ENCODE results near the gene TTLL6. TPM values are rescaled to one million over a fixed set of nuclear protein-coding genes. Genes with fewer than 3 reads are reported as not detected.

Gene TTLL6
- total and polyA plus RNA-seq, 2 donors from 2014 or later, result 2.3 to 4.2 TPM

GRCh38 chr17:48761114-48761513 is 55.9 kb downstream of the TTLL6 start:
- no peak overlapping the region for H3K9ac ChIP-seq (ENCODE audit: low read length in 3 of 3)
- peaks cover 16% of the 10 kb centered on the region for H3K27me3 ChIP-seq (ENCODE audit: control insufficient read depth, insufficient read depth, low read length)
- no peak overlapping the region for H3K4me3 ChIP-seq (ENCODE audit: low read length in 3 of 3)
- no peaks in the 10 kb centered on the region for H3K4me1 ChIP-seq (ENCODE audit: control insufficient read depth in 2 of 3, insufficient read depth in 2 of 3, low read depth in 1 of 3, low read length in 3 of 3)
- H3K9me3 ChIP-seq (ENCODE audit: control insufficient read depth in 2 of 3, insufficient read depth in 1 of 3, low read length in 3 of 3), result no peaks in the 10 kb centered on the region
- intact Hi-C loops (cut with DNase I), result no loop called here
- no peak overlapping the region for H3K27ac ChIP-seq (ENCODE audit: low read depth in 2 of 2, low read length in 2 of 2)
- TF ChIP-seq CTCF (IDR thresholded peaks at IDR 0.05; ENCODE audit: borderline replicate concordance, extremely low read depth, insufficient read depth), result no peak
- FAIRE-seq (no peak), DNase-seq (no peak)
- H3K36me3 ChIP-seq (ENCODE audit: control insufficient read depth in 2 of 3, insufficient read depth in 3 of 3, low read length in 3 of 3), result no peaks in the 10 kb centered on the region

- Histone ChIP-seq H3K4me1 (ENCODE audit: control insufficient read depth in 2 of 3, insufficient read depth in 2 of 3, low read depth in 1 of 3, low read length in 3 of 3) (no peaks in the 10 kb centered on the region), H3K4me3 (ENCODE audit: low read length in 3 of 3) (no peak overlapping the region), H3K27me3 (ENCODE audit: control insufficient read depth, insufficient read depth, low read length) (peaks cover 23% of the 10 kb centered on the region), H3K27ac (ENCODE audit: low read depth in 2 of 2, low read length in 2 of 2) (no peak overlapping the region), H3K36me3 (ENCODE audit: control insufficient read depth in 2 of 3, insufficient read depth in 3 of 3, low read length in 3 of 3) (no peaks in the 10 kb centered on the region), H3K9ac (ENCODE audit: low read length in 3 of 3) (no peak overlapping the region), H3K9me3 (ENCODE audit: control insufficient read depth in 2 of 3, insufficient read depth in 1 of 3, low read length in 3 of 3) (no peaks in the 10 kb centered on the region)
- intact Hi-C loops (cut with DNase I), result no loop called here
- FAIRE-seq (no peak), DNase-seq (peak in 1 of 5 donors; percentile 3)
- TF ChIP-seq CTCF (IDR thresholded peaks at IDR 0.05; ENCODE audit: borderline replicate concordance, extremely low read depth, insufficient read depth), result no peak
Observed at GRCh38 chr17:48760411-48760810, 56.6 kb downstream of the TTLL6 start.

- TF ChIP-seq CTCF (IDR thresholded peaks at IDR 0.05; ENCODE audit: borderline replicate concordance, extremely low read depth, insufficient read depth), result no peak
- H3K36me3 ChIP-seq (ENCODE audit: control insufficient read depth in 2 of 3, insufficient read depth in 3 of 3, low read length in 3 of 3), result no peaks in the 10 kb centered on the region
- no peak overlapping the region for H3K9ac ChIP-seq (ENCODE audit: low read length in 3 of 3)
- no peaks in the 10 kb centered on the region for H3K9me3 ChIP-seq (ENCODE audit: control insufficient read depth in 2 of 3, insufficient read depth in 1 of 3, low read length in 3 of 3)
- H3K27ac ChIP-seq (ENCODE audit: low read depth in 2 of 2, low read length in 2 of 2), result no peak overlapping the region
- intact Hi-C loops (cut with DNase I), result no loop called here
- no peaks in the 10 kb centered on the region for H3K4me1 ChIP-seq (ENCODE audit: control insufficient read depth in 2 of 3, insufficient read depth in 2 of 3, low read depth in 1 of 3, low read length in 3 of 3)
- H3K4me3 ChIP-seq (ENCODE audit: low read length in 3 of 3), result no peak overlapping the region
- DNase-seq, result no peak
- FAIRE-seq, result no peak
- peaks cover 34% of the 10 kb centered on the region for H3K27me3 ChIP-seq (ENCODE audit: control insufficient read depth, insufficient read depth, low read length)
Observed at GRCh38 chr17:48759288-48759687, 57.7 kb downstream of the TTLL6 start.

GRCh38 chr17:48757524-48757961 is 59.5 kb downstream of the TTLL6 start:
- no peak overlapping the region for H3K27ac ChIP-seq (ENCODE audit: low read depth in 2 of 2, low read length in 2 of 2)
- H3K36me3 ChIP-seq (ENCODE audit: control insufficient read depth in 2 of 3, insufficient read depth in 3 of 3, low read length in 3 of 3), result no peaks in the 10 kb centered on the region
- H3K4me1 ChIP-seq (ENCODE audit: control insufficient read depth in 2 of 3, insufficient read depth in 2 of 3, low read depth in 1 of 3, low read length in 3 of 3), result peaks cover 0 to 2% (median 0%) of the 10 kb centered on the region in 3 donors
- DNase-seq, result no peak
- H3K9ac ChIP-seq (ENCODE audit: low read length in 3 of 3), result no peak overlapping the region
- no peak for TF ChIP-seq CTCF (IDR thresholded peaks at IDR 0.05; ENCODE audit: borderline replicate concordance, extremely low read depth, insufficient read depth)
- H3K27me3 ChIP-seq (ENCODE audit: control insufficient read depth, insufficient read depth, low read length), result peaks cover 47% of the 10 kb centered on the region
- FAIRE-seq, result no peak
- intact Hi-C loops (cut with DNase I), result no loop called here
- no peaks in the 10 kb centered on the region for H3K9me3 ChIP-seq (ENCODE audit: control insufficient read depth in 2 of 3, insufficient read depth in 1 of 3, low read length in 3 of 3)
- no peak overlapping the region for H3K4me3 ChIP-seq (ENCODE audit: low read length in 3 of 3)
